ENCODE results near the gene MAST2. TPM values are rescaled to one million over a fixed set of nuclear protein-coding genes. Genes with fewer than 3 reads are reported as not detected.

MAST2 gene
- total RNA-seq, 1 experiment from 2014 or later = 41.9 TPM

DNA sequence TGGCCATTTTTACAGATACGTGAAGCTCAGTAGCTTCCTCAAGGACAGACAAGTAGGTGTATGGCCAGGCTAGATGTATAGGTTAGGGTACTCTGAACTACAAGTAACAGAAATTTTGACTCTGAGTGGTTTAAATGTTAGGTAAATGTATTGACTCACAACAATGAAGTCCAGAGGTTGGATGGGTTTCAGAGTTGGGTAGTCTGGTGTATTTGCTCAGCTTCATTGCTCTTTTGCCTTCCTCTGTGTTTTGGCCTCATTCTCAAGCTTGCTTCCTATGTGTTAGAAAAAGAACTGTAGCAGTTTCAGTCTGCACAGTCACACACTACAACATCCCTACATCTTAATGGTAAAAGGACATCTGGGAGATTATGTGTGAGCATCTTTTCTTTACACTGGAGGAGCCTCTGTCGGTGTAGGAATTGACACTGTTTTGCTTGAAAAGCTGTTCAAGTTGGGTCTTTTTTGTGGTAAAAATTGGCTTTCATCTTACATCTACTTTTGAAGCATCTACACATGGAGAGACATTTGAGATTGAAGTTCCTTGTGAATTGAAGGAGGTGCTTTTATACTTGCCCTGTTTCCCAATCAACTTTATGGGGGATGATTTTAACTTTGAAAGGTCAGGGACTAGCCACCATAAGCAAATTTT, 64.4 kb downstream of the MAST2 start:
- H3K27me3 ChIP-seq (ENCODE audit: insufficient read depth, low read length) = no peaks in the 10 kb centered on the region
- no peaks in the 10 kb centered on the region for H3K36me3 ChIP-seq (ENCODE audit: control insufficient read depth in 1 of 2, insufficient read depth in 2 of 2, low read length in 2 of 2)
- ATAC-seq (no peak), DNase-seq (ENCODE audit: low read depth, low spot score) (no peak)
- BruUV-seq (replicated peaks) = no TSS peak
- peaks cover 0 to 12% of the 10 kb centered on the region in 2 experiments; a peak in 2 of 4 replicates for H3K4me1 ChIP-seq (ENCODE audit: control insufficient read depth in 1 of 2, insufficient read depth in 2 of 2, low read length in 2 of 2)
- CTCF ChIA-PET = no interaction called here
- H3K27ac ChIP-seq (ENCODE audit: low read depth, low read length) = no peak overlapping the region
- H3K9me2 ChIP-seq (ENCODE audit: insufficient read depth) = no peaks in the 10 kb centered on the region
- POLR2A ChIA-PET = no interaction called here
- no peak overlapping the region for H3K9ac ChIP-seq (ENCODE audit: low read length)
- H3K4me3 ChIP-seq (replicated peaks in 1 of 2; ENCODE audit: low read depth in 1 of 2, low read length in 2 of 2) = no peak overlapping the region
- no peak overlapping the region for H2AFZ ChIP-seq (ENCODE audit: low read depth, low read length, poor library complexity, severe bottlenecking)
- intact Hi-C loops (cut with micrococcal nuclease) = no loop called here
- no peak for TF ChIP-seq ZFX (IDR thresholded peaks at IDR 0.05)
- no peak for TF ChIP-seq EZH2 (IDR thresholded peaks at IDR 0.05)
- no peak for TF ChIP-seq TCF7L2 (IDR thresholded peaks at IDR 0.05; ENCODE audit: borderline replicate concordance, extremely low read depth, insufficient read depth, insufficient read length)
- TF ChIP-seq SP1 (IDR thresholded peaks at IDR 0.05; ENCODE audit: low read depth) = no peak
- TF ChIP-seq, protein P1, sequence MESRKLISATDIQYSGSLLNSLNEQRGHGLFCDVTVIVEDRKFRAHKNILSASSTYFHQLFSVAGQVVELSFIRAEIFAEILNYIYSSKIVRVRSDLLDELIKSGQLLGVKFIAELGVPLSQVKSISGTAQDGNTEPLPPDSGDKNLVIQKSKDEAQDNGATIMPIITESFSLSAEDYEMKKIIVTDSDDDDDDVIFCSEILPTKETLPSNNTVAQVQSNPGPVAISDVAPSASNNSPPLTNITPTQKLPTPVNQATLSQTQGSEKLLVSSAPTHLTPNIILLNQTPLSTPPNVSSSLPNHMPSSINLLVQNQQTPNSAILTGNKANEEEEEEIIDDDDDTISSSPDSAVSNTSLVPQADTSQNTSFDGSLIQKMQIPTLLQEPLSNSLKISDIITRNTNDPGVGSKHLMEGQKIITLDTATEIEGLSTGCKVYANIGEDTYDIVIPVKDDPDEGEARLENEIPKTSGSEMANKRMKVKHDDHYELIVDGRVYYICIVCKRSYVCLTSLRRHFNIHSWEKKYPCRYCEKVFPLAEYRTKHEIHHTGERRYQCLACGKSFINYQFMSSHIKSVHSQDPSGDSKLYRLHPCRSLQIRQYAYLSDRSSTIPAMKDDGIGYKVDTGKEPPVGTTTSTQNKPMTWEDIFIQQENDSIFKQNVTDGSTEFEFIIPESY (IDR thresholded peaks at IDR 0.05; ENCODE audit: extremely low read depth, insufficient replicate concordance, low read length) = no peak
- TF ChIP-seq, protein P2, sequence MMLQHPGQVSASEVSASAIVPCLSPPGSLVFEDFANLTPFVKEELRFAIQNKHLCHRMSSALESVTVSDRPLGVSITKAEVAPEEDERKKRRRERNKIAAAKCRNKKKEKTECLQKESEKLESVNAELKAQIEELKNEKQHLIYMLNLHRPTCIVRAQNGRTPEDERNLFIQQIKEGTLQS (IDR thresholded peaks at IDR 0.05) = no peak
- TF ChIP-seq, protein P3, sequence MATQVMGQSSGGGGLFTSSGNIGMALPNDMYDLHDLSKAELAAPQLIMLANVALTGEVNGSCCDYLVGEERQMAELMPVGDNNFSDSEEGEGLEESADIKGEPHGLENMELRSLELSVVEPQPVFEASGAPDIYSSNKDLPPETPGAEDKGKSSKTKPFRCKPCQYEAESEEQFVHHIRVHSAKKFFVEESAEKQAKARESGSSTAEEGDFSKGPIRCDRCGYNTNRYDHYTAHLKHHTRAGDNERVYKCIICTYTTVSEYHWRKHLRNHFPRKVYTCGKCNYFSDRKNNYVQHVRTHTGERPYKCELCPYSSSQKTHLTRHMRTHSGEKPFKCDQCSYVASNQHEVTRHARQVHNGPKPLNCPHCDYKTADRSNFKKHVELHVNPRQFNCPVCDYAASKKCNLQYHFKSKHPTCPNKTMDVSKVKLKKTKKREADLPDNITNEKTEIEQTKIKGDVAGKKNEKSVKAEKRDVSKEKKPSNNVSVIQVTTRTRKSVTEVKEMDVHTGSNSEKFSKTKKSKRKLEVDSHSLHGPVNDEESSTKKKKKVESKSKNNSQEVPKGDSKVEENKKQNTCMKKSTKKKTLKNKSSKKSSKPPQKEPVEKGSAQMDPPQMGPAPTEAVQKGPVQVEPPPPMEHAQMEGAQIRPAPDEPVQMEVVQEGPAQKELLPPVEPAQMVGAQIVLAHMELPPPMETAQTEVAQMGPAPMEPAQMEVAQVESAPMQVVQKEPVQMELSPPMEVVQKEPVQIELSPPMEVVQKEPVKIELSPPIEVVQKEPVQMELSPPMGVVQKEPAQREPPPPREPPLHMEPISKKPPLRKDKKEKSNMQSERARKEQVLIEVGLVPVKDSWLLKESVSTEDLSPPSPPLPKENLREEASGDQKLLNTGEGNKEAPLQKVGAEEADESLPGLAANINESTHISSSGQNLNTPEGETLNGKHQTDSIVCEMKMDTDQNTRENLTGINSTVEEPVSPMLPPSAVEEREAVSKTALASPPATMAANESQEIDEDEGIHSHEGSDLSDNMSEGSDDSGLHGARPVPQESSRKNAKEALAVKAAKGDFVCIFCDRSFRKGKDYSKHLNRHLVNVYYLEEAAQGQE (IDR thresholded peaks at IDR 0.05; ENCODE audit: low read depth) = no peak
- no peak for TF ChIP-seq FOSL1 (IDR thresholded peaks at IDR 0.05; ENCODE audit: low read depth)
- TF ChIP-seq, protein P4, sequence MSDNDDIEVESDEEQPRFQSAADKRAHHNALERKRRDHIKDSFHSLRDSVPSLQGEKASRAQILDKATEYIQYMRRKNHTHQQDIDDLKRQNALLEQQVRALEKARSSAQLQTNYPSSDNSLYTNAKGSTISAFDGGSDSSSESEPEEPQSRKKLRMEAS (IDR thresholded peaks at IDR 0.05) = no peak
- TF ChIP-seq, protein P5, sequence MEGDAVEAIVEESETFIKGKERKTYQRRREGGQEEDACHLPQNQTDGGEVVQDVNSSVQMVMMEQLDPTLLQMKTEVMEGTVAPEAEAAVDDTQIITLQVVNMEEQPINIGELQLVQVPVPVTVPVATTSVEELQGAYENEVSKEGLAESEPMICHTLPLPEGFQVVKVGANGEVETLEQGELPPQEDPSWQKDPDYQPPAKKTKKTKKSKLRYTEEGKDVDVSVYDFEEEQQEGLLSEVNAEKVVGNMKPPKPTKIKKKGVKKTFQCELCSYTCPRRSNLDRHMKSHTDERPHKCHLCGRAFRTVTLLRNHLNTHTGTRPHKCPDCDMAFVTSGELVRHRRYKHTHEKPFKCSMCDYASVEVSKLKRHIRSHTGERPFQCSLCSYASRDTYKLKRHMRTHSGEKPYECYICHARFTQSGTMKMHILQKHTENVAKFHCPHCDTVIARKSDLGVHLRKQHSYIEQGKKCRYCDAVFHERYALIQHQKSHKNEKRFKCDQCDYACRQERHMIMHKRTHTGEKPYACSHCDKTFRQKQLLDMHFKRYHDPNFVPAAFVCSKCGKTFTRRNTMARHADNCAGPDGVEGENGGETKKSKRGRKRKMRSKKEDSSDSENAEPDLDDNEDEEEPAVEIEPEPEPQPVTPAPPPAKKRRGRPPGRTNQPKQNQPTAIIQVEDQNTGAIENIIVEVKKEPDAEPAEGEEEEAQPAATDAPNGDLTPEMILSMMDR (IDR thresholded peaks at IDR 0.05 in 2 of 3, conservative IDR thresholded peaks at IDR 0.05 in 1 of 3; ENCODE audit: borderline replicate concordance in 1 of 3, insufficient read depth in 1 of 3, low read depth in 2 of 3, low read length in 2 of 3) = no peak
- TF ChIP-seq YY1 (IDR thresholded peaks at IDR 0.05; ENCODE audit: extremely low read depth, insufficient replicate concordance, low read depth, low read length) = no peak
- no peak for TF ChIP-seq JUND (IDR thresholded peaks at IDR 0.05)
- TF ChIP-seq RAD21 (IDR thresholded peaks at IDR 0.05; ENCODE audit: low read depth) = no peak
- TF ChIP-seq ZNF274 (IDR thresholded peaks at IDR 0.05; ENCODE audit: low read depth, low read length) = no peak
- no peak for TF ChIP-seq SIN3A (IDR thresholded peaks at IDR 0.05; ENCODE audit: low read depth)
- TF ChIP-seq ELF1 (IDR thresholded peaks at IDR 0.05; ENCODE audit: borderline replicate concordance, low read depth) = no peak
- H3K4me2 ChIP-seq (ENCODE audit: low read length) = no peak overlapping the region
- RAD21 ChIA-PET (ENCODE audit: low non-redundant PET in 1 of 2, low total read pairs in 2 of 2, uncharacterized antibody in 2 of 2, unreplicated experiment in 2 of 2) = no interaction called here
- no peaks in the 10 kb centered on the region for H3K9me3 ChIP-seq (ENCODE audit: control insufficient read depth in 1 of 2, insufficient read depth in 1 of 2, low read depth in 1 of 2, low read length in 2 of 2)
- no peaks in the 10 kb centered on the region; the same call in 1 of the 2 replicates for H4K20me1 ChIP-seq (ENCODE audit: insufficient read depth)
- peaks cover 58% of the 10 kb centered on the region for H3K79me2 ChIP-seq (ENCODE audit: insufficient read depth, low read length)
